ENCODE results near the gene CHST8.

The CHST8 gene

DNA sequence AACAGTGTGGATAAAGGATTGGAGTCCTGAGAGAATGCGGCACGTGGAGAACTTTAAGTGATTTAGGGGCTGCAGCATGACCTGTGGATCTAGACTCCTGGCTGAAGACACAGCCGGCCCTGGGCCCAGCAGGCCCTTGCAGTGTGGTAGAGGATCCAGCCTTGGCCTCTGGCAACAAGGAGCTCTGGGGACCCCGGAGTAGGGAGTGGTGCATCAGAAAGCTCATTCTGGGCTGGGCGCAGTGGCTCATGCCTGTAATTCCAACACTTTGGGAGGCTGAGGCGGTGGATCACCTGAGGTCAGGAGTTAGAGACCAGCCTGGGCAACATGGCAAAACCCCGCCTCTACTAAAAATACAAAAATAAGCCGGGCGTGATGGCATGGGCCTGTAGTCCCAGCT is 76.0 kb downstream of the CHST8 start:
- H3K4me3 ChIP-seq (ENCODE audit: low read length) = no peak overlapping the region
- H4K20me1 ChIP-seq (ENCODE audit: control insufficient read depth, insufficient read depth, low read depth, low read length) = no peaks in the 10 kb centered on the region
- TF ChIP-seq, protein P1, sequence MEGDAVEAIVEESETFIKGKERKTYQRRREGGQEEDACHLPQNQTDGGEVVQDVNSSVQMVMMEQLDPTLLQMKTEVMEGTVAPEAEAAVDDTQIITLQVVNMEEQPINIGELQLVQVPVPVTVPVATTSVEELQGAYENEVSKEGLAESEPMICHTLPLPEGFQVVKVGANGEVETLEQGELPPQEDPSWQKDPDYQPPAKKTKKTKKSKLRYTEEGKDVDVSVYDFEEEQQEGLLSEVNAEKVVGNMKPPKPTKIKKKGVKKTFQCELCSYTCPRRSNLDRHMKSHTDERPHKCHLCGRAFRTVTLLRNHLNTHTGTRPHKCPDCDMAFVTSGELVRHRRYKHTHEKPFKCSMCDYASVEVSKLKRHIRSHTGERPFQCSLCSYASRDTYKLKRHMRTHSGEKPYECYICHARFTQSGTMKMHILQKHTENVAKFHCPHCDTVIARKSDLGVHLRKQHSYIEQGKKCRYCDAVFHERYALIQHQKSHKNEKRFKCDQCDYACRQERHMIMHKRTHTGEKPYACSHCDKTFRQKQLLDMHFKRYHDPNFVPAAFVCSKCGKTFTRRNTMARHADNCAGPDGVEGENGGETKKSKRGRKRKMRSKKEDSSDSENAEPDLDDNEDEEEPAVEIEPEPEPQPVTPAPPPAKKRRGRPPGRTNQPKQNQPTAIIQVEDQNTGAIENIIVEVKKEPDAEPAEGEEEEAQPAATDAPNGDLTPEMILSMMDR (IDR thresholded peaks at IDR 0.05; ENCODE audit: low read depth, low read length, poor library complexity, severe bottlenecking) = no peak
- TF ChIP-seq EZH2phosphoT487 (IDR thresholded peaks at IDR 0.05; ENCODE audit: borderline replicate concordance, low read length) = no peak
- no peak overlapping the region for H3K27ac ChIP-seq (ENCODE audit: low read depth, low read length)
- H3K27me3 ChIP-seq (ENCODE audit: control insufficient read depth, low read length) = no peaks in the 10 kb centered on the region
- H3K79me2 ChIP-seq (ENCODE audit: control insufficient read depth, low read length) = no peaks in the 10 kb centered on the region
- no peaks in the 10 kb centered on the region for H3K36me3 ChIP-seq (ENCODE audit: control insufficient read depth, low read length)
- H3K9me3 ChIP-seq (ENCODE audit: control insufficient read depth, insufficient read depth, low read length) = no peaks in the 10 kb centered on the region
- no peaks in the 10 kb centered on the region for H3K4me1 ChIP-seq (ENCODE audit: control insufficient read depth, low read length)
- H3K9me2 ChIP-seq (replicated peaks; ENCODE audit: control insufficient read depth, low read length) = no peaks in the 10 kb centered on the region
- H3K4me2 ChIP-seq (ENCODE audit: low read length) = no peak overlapping the region
- H3F3A ChIP-seq (ENCODE audit: control insufficient read depth, insufficient read depth) = no peaks in the 10 kb centered on the region

DNA sequence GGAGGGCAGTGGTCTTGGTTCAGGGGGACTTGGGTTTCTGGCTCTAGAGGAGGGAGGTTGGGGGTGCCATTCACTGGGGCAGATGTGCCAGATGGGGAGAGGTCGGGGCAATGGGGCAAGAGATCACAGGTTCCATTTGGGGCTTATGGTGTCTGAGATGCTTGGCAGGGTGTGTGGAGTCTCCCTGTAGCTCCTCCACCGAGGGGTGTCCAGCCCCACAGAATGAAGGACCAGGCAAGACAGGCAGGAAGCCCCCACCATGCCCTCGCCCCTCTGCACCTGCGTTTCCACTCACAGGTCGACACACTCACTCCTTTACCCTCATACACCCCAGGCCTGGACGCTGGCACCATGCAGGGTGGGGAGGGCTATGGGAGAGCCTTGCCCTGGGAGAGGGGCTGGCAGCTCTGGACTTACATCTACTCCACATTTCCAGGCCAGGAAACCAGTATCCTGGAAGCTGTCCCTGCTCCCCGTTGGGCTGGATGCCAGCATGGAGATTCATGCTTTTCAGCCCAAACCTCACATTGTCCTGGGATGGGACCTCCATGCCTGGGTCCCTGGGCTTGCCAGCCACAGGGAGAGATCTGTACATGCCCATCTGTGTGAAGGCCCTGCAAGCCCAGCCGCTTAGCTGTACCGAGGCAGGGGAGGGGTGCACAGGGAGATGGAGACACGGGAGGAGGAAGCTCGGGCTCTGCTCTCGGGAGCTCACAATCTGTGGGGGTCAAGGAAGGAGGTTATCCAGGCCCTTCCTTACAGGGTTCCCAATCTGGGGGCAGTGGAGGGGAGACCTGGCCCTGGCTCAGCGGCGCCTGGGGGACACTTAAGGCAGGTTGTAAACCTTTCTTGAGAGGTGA is 77.1 kb downstream of the CHST8 start:
- Histone ChIP-seq H3K9me3 (ENCODE audit: control insufficient read depth, insufficient read depth, low read length) (no peaks in the 10 kb centered on the region), H3K27ac (ENCODE audit: low read depth, low read length) (no peak overlapping the region), H3K36me3 (ENCODE audit: control insufficient read depth, low read length) (no peaks in the 10 kb centered on the region), H3F3A (ENCODE audit: control insufficient read depth, insufficient read depth) (no peaks in the 10 kb centered on the region), H3K4me3 (ENCODE audit: low read length) (no peak overlapping the region), H3K4me2 (ENCODE audit: low read length) (no peak overlapping the region), H3K9me2 (replicated peaks; ENCODE audit: control insufficient read depth, low read length) (no peaks in the 10 kb centered on the region), H4K20me1 (ENCODE audit: control insufficient read depth, insufficient read depth, low read depth, low read length) (no peaks in the 10 kb centered on the region), H3K4me1 (ENCODE audit: control insufficient read depth, low read length) (no peaks in the 10 kb centered on the region), H3K27me3 (ENCODE audit: control insufficient read depth, low read length) (no peaks in the 10 kb centered on the region), H3K79me2 (ENCODE audit: control insufficient read depth, low read length) (no peaks in the 10 kb centered on the region)
- TF ChIP-seq EZH2phosphoT487 (IDR thresholded peaks at IDR 0.05; ENCODE audit: borderline replicate concordance, low read length) = no peak
- TF ChIP-seq, protein P1 (IDR thresholded peaks at IDR 0.05; ENCODE audit: low read depth, low read length, poor library complexity, severe bottlenecking) = no peak

DNA sequence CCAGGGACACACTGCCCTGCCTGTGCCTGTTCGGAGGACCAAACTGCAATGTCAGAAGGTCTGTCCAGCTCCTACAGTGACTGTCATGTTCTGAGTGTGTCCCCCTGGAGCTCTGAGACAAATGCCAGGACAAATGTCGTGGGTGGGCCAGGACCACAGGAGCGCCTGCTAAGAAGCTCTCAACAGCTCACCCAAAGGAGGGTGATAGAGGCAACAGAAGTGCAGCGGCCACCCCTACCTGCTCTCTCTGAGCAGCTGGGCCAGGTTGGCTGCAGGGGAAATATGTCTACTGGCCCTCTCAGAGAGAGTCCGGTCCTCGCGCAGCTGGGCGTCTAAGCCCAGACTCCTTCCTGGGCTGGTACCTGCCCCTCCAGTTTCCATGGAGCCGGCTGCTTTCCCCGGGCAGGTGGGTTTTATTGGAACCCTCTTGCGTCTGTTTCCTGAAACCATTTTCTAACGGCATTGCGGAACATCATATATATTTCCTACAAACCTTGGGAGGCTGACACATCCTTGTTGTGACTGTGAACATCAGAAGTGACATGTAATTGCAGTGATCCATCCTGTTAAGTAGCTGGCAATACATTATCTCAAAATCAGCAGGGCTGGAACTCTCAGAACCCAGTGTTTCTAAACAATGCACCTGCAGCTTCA is 78.1 kb downstream of the CHST8 start:
- Histone ChIP-seq H3K9me3 (ENCODE audit: control insufficient read depth, insufficient read depth, low read length) (no peaks in the 10 kb centered on the region), H4K20me1 (ENCODE audit: control insufficient read depth, insufficient read depth, low read depth, low read length) (no peaks in the 10 kb centered on the region), H3K27ac (ENCODE audit: low read depth, low read length) (no peak overlapping the region), H3F3A (ENCODE audit: control insufficient read depth, insufficient read depth) (no peaks in the 10 kb centered on the region), H3K9me2 (replicated peaks; ENCODE audit: control insufficient read depth, low read length) (no peaks in the 10 kb centered on the region), H3K4me1 (ENCODE audit: control insufficient read depth, low read length) (no peaks in the 10 kb centered on the region), H3K4me3 (ENCODE audit: low read length) (no peak overlapping the region), H3K79me2 (ENCODE audit: control insufficient read depth, low read length) (no peaks in the 10 kb centered on the region), H3K4me2 (ENCODE audit: low read length) (no peak overlapping the region), H3K27me3 (ENCODE audit: control insufficient read depth, low read length) (no peaks in the 10 kb centered on the region), H3K36me3 (ENCODE audit: control insufficient read depth, low read length) (no peaks in the 10 kb centered on the region)
- TF ChIP-seq, protein P1 (IDR thresholded peaks at IDR 0.05; ENCODE audit: low read depth, low read length, poor library complexity, severe bottlenecking) = no peak

Data from DOHH2 (cell line).